Measurements from ENCODE around the gene ZNF593OS. TPM values are rescaled to one million over a fixed set of nuclear protein-coding genes. Genes with fewer than 3 reads are reported as not detected.

The ZNF593OS gene
- total and polyA plus RNA-seq, 2 experiments from 2014 or later: 0.10 to 0.45 TPM

- Histone ChIP-seq H3K27me3 (no peaks in the 10 kb centered on the region), H3K4me1 (ENCODE audit: insufficient read depth) (peaks cover 6% of the 10 kb centered on the region), H3K4me2 (no peak overlapping the region), H3K9me2 (replicated peaks; ENCODE audit: insufficient read depth) (no peaks in the 10 kb centered on the region), H3K9me3 (ENCODE audit: low read depth) (no peaks in the 10 kb centered on the region), H3K36me3 (replicated peaks; ENCODE audit: insufficient read depth, low read depth) (no peaks in the 10 kb centered on the region), H2AFZ (no peak overlapping the region), H4K20me1 (ENCODE audit: insufficient read depth, poor library complexity, severe bottlenecking) (no peaks in the 10 kb centered on the region), H3K4me3 (no peak overlapping the region), H3K79me2 (peaks cover 14% of the 10 kb centered on the region), H3K27ac (no peak overlapping the region)
- 92% methylated on average over 8 of the region's 8 CpGs for WGBS (ENCODE audit: low lambda C conversion rate, missing lambda C conversion rate)
- DNase-seq (ENCODE audit: low spot score): no peak
- TF ChIP-seq EZH2phosphoT487 (IDR thresholded peaks at IDR 0.05; ENCODE audit: low read depth, severe bottlenecking, unreplicated experiment) (no peak), EZH2 (IDR thresholded peaks at IDR 0.05; ENCODE audit: borderline replicate concordance) (no peak), CTCF (IDR thresholded peaks at IDR 0.05; ENCODE audit: poor library complexity) (no peak)
Observed at GRCh38 chr1:26175346-26175745, 3.7 kb upstream of the ZNF593OS start.

- Histone ChIP-seq H3K27ac (peak overlapping the region; percentile 90), H4K20me1 (ENCODE audit: insufficient read depth, poor library complexity, severe bottlenecking) (no peaks in the 10 kb centered on the region), H3K4me3 (peak overlapping the region; percentile 83), H3K9me3 (ENCODE audit: low read depth) (no peaks in the 10 kb centered on the region), H3K79me2 (peaks cover 12% of the 10 kb centered on the region), H2AFZ (peak overlapping the region; percentile 85), H3K27me3 (no peaks in the 10 kb centered on the region), H3K4me1 (ENCODE audit: insufficient read depth) (peaks cover 8% of the 10 kb centered on the region), H3K9me2 (replicated peaks; ENCODE audit: insufficient read depth) (no peaks in the 10 kb centered on the region), H3K4me2 (peak overlapping the region; percentile 91), H3K36me3 (replicated peaks; ENCODE audit: insufficient read depth, low read depth) (no peaks in the 10 kb centered on the region)
- TF ChIP-seq CTCF (IDR thresholded peaks at IDR 0.05; ENCODE audit: poor library complexity) (no peak), EZH2 (IDR thresholded peaks at IDR 0.05; ENCODE audit: borderline replicate concordance) (no peak)
- 82% methylated on average over 9 of the region's 9 CpGs for WGBS (ENCODE audit: low lambda C conversion rate, missing lambda C conversion rate)
- no peak for DNase-seq (ENCODE audit: low spot score)
Observed at GRCh38 chr1:26170472-26170821, 1.2 kb downstream of the ZNF593OS start.

- peaks cover 14% of the 10 kb centered on the region for H3K4me1 ChIP-seq (ENCODE audit: insufficient read depth)
- peak within 1 kb of the TSS; percentile 83 for H3K4me3 ChIP-seq
- H4K20me1 ChIP-seq (ENCODE audit: insufficient read depth, poor library complexity, severe bottlenecking): no peaks in the 10 kb centered on the region
- TF ChIP-seq EZH2phosphoT487 (IDR thresholded peaks at IDR 0.05; ENCODE audit: low read depth, severe bottlenecking, unreplicated experiment) (no peak), CTCF (IDR thresholded peaks at IDR 0.05; ENCODE audit: poor library complexity) (peak; percentile 94)
- H3K27me3 ChIP-seq: no peaks in the 10 kb centered on the region
- H3K4me2 ChIP-seq: peak within 1 kb of the TSS; percentile 91
- peak; percentile 97 for DNase-seq (ENCODE audit: low spot score)
- no peaks in the 10 kb centered on the region for H3K9me3 ChIP-seq (ENCODE audit: low read depth)
- H3K79me2 ChIP-seq: peaks cover 12% of the 10 kb centered on the region
- H2AFZ ChIP-seq: peak within 1 kb of the TSS; percentile 85
- H3K9me2 ChIP-seq (replicated peaks; ENCODE audit: insufficient read depth): no peaks in the 10 kb centered on the region
- H3K36me3 ChIP-seq (replicated peaks; ENCODE audit: insufficient read depth, low read depth): no peaks in the 10 kb centered on the region
- H3K27ac ChIP-seq: peak within 1 kb of the TSS; percentile 90
- WGBS (ENCODE audit: low lambda C conversion rate, missing lambda C conversion rate): 3% methylated on average over 74 of the region's 76 CpGs
Observed at GRCh38 chr1:26169669-26170471, 1.8 kb downstream of the ZNF593OS start, which contains the start of gene ZNF593. ZNF593 (plus strand) TSS chr1:26169908; CDS start chr1:26169984, 76 bp downstream.
